Trophoblast cell (in vitro differentiated cells and primary cell): Measurements from ENCODE around the gene ANKRD28.

Experiments used
- DNase-seq, 2 donors: peaks; one replicate each; pipeline ENCODE4 v3.0.0-alpha.2; 2016
- H2AFZ ChIP-seq: 2 replicates; pipeline ENCODE4 v1.6.1; 2013; ENCODE audit warnings: low read length, moderate library complexity, mild to moderate bottlenecking; ENCODE audit not compliant: insufficient read depth, poor library complexity
- H2AK5ac ChIP-seq: 2 replicates; pipeline ENCODE4 v1.6.1; 2013; ENCODE audit warnings: mild to moderate bottlenecking, low read length
- H2BK120ac ChIP-seq: 2 replicates; pipeline ENCODE4 v1.6.1; 2013; ENCODE audit warnings: low read length, mild to moderate bottlenecking, moderate library complexity; ENCODE audit not compliant: insufficient read depth, poor library complexity
- H2BK12ac ChIP-seq: 2 replicates; pipeline ENCODE4 v1.6.1; 2013; ENCODE audit warnings: mild to moderate bottlenecking, low read length, moderate library complexity
- H2BK5ac ChIP-seq: 2 replicates; pipeline ENCODE4 v1.6.1; 2013; ENCODE audit warnings: low read length, low read depth, moderate library complexity, mild to moderate bottlenecking; ENCODE audit not compliant: poor library complexity
- H3K14ac ChIP-seq: 2 replicates; pipeline ENCODE4 v1.6.1; 2013; ENCODE audit warnings: mild to moderate bottlenecking, low read length
- H3K18ac ChIP-seq: 2 replicates; pipeline ENCODE4 v1.6.1; 2013; ENCODE audit warnings: mild to moderate bottlenecking, low read length
- H3K23ac ChIP-seq: 2 replicates; pipeline ENCODE4 v1.6.1; 2013; ENCODE audit warnings: low read length
- H3K27ac ChIP-seq: 2 replicates; pipeline ENCODE4 v1.5.1; 2013; ENCODE audit warnings: low read depth, mild to moderate bottlenecking, inconsistent platforms, low read length, moderate library complexity
- H3K27me3 ChIP-seq: 2 replicates; pipeline ENCODE4 v1.6.1; 2013; ENCODE audit warnings: inconsistent platforms, mild to moderate bottlenecking, low read length, moderate library complexity; ENCODE audit not compliant: insufficient read depth
- H3K36me3 ChIP-seq, 2 experiments: 1 replicate in 1 of 2; 2 replicates in 1 of 2; pipeline ENCODE4 v1.6.1; 2013; ENCODE audit warnings: low read length in 2 of 2, mild to moderate bottlenecking in 2 of 2, moderate library complexity in 1 of 2; ENCODE audit not compliant: insufficient read depth in 2 of 2, control insufficient read depth in 1 of 2
- H3K4ac ChIP-seq: 2 replicates; pipeline ENCODE4 v1.6.1; 2013; ENCODE audit warnings: low read depth, mild to moderate bottlenecking, low read length, moderate library complexity
- H3K4me1 ChIP-seq, 2 experiments: 1 replicate in 1 of 2; 2 replicates in 1 of 2; pipeline ENCODE4 v1.6.1; 2013; ENCODE audit warnings: low read length in 2 of 2, mild to moderate bottlenecking in 2 of 2, moderate library complexity in 1 of 2; ENCODE audit not compliant: insufficient read depth in 2 of 2, control insufficient read depth in 1 of 2
- H3K4me2 ChIP-seq: 2 replicates; pipeline ENCODE4 v1.6.1; 2013; ENCODE audit warnings: inconsistent platforms, mild to moderate bottlenecking, low read length, moderate library complexity
- H3K4me3 ChIP-seq: 2 replicates; pipeline ENCODE4 v1.5.1; 2013; ENCODE audit warnings: mild to moderate bottlenecking, low read depth, low read length, inconsistent platforms
- H3K79me1 ChIP-seq: one replicate; pipeline ENCODE4 v1.6.1; 2013; ENCODE audit warnings: low read length
- H3K79me2 ChIP-seq: 2 replicates; pipeline ENCODE4 v1.6.1; 2013; ENCODE audit warnings: low read length, mild to moderate bottlenecking; ENCODE audit not compliant: control insufficient read depth, insufficient read depth, poor library complexity
- H3K9ac ChIP-seq: 2 replicates; pipeline ENCODE4 v1.6.1; 2013; ENCODE audit warnings: mild to moderate bottlenecking, low read length
- H3K9me3 ChIP-seq: 2 replicates; pipeline ENCODE4 v1.6.1; 2013; ENCODE audit warnings: low read depth, mild to moderate bottlenecking, control low read depth, inconsistent platforms, low read length; ENCODE audit not compliant: insufficient read depth
- H4K12ac ChIP-seq: 2 replicates; pipeline ENCODE4 v1.6.1; 2013; ENCODE audit warnings: low read depth, mild to moderate bottlenecking, low read length, moderate library complexity
- H4K8ac ChIP-seq: 2 replicates; pipeline ENCODE4 v1.6.1; 2013; ENCODE audit warnings: low read depth, mild to moderate bottlenecking, low read length, moderate library complexity
- H4K91ac ChIP-seq: one replicate; pipeline ENCODE4 v1.6.1; 2013; ENCODE audit warnings: low read depth, mild to moderate bottlenecking, low read length, moderate library complexity
- WGBS: extraction: QIAGEN DNeasy Blood & Tissue Kit; methylation state at CpG from one replicate; pipeline ENCODE4 v1.1.7; 2013; ENCODE audit warnings: missing lambda C conversion rate; ENCODE audit not compliant: insufficient read length, insufficient coverage; ENCODE audit errors: extremely low coverage; 5-methylcytosine and 5-hydroxymethylcytosine counted together

Gene ANKRD28

DNA sequence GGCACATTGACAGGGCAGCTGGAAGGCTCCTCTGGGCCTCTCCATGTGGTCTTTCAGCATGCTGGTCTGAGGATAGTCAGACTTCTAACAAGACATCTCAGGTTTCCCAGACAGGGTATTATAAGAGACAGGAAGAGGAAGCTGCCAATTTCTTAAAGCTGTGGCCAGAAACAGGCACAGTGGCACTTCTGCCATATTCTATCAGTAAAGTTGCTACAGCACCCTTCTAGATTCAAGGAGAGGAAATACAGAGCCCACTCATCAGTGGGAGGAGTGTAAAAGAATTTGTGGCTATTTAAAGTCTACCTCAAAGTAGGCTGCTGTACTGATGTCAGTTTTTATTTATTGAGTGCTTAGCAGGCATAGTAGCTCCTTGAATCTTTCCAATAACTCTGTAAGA is 140.8 kb downstream of the ANKRD28 start:
- Histone ChIP-seq H3K9me3 (peaks cover 8% of the 10 kb centered on the region), H3K79me1 (no peaks in the 10 kb centered on the region), H3K4ac (no peak overlapping the region), H3K79me2 (no peaks in the 10 kb centered on the region), H3K27me3 (no peaks in the 10 kb centered on the region), H2BK120ac (no peak overlapping the region), H3K4me2 (no peak overlapping the region), H4K91ac (no peak overlapping the region), H4K8ac (no peak overlapping the region), H2AFZ (no peak overlapping the region), H4K12ac (no peak overlapping the region), H2BK5ac (no peak overlapping the region), H3K36me3 (peaks cover 0 to 1% of the 10 kb centered on the region in 2 experiments), H2AK5ac (no peak overlapping the region), H3K27ac (no peak overlapping the region), H3K18ac (no peak overlapping the region), H2BK12ac (no peak overlapping the region), H3K4me1 (no peaks in the 10 kb centered on the region), H3K14ac (no peak overlapping the region), H3K9ac (no peak overlapping the region), H3K23ac (no peak overlapping the region), H3K4me3 (no peak overlapping the region)
- DNase-seq: no peak

GRCh38 chr3:15656342-15656741 is 141.4 kb downstream of the ANKRD28 start:
- no peak overlapping the region for H3K4ac ChIP-seq
- H3K79me2 ChIP-seq: no peaks in the 10 kb centered on the region
- H3K36me3 ChIP-seq: peaks cover 0 to 1% of the 10 kb centered on the region in 2 experiments
- no peak overlapping the region for H3K18ac ChIP-seq
- H2AFZ ChIP-seq: no peak overlapping the region
- WGBS: no CpG with 5 or more reads among the region's 5 CpGs
- H3K4me2 ChIP-seq: no peak overlapping the region
- no peak for DNase-seq
- H2BK5ac ChIP-seq: no peak overlapping the region
- H3K79me1 ChIP-seq: no peaks in the 10 kb centered on the region
- H4K91ac ChIP-seq: no peak overlapping the region
- H4K12ac ChIP-seq: no peak overlapping the region
- no peak overlapping the region for H2AK5ac ChIP-seq
- no peak overlapping the region for H3K4me3 ChIP-seq
- no peak overlapping the region for H3K14ac ChIP-seq
- H3K27me3 ChIP-seq: no peaks in the 10 kb centered on the region
- no peak overlapping the region for H4K8ac ChIP-seq
- no peak overlapping the region for H2BK12ac ChIP-seq
- H3K27ac ChIP-seq: no peak overlapping the region
- peaks cover 8% of the 10 kb centered on the region for H3K9me3 ChIP-seq
- H3K4me1 ChIP-seq: no peaks in the 10 kb centered on the region
- H3K23ac ChIP-seq: no peak overlapping the region
- no peak overlapping the region for H2BK120ac ChIP-seq
- no peak overlapping the region for H3K9ac ChIP-seq

- no peak overlapping the region for H3K4me2 ChIP-seq
- no peak overlapping the region for H2BK12ac ChIP-seq
- no peak overlapping the region for H4K91ac ChIP-seq
- no peak overlapping the region for H2BK120ac ChIP-seq
- peaks cover 8% of the 10 kb centered on the region for H3K9me3 ChIP-seq
- H3K4me3 ChIP-seq: no peak overlapping the region
- no peak overlapping the region for H2BK5ac ChIP-seq
- H3K14ac ChIP-seq: no peak overlapping the region
- no peaks in the 10 kb centered on the region for H3K79me1 ChIP-seq
- no peak overlapping the region for H3K4ac ChIP-seq
- WGBS: 83% methylated on average over 1 of the region's 9 CpGs
- no peak overlapping the region for H3K18ac ChIP-seq
- H3K9ac ChIP-seq: no peak overlapping the region
- H3K4me1 ChIP-seq: no peaks in the 10 kb centered on the region
- no peaks in the 10 kb centered on the region for H3K79me2 ChIP-seq
- H4K8ac ChIP-seq: no peak overlapping the region
- no peak overlapping the region for H4K12ac ChIP-seq
- no peak for DNase-seq
- no peak overlapping the region for H2AFZ ChIP-seq
- H3K23ac ChIP-seq: no peak overlapping the region
- H3K27ac ChIP-seq: no peak overlapping the region
- H3K27me3 ChIP-seq: no peaks in the 10 kb centered on the region
- H3K36me3 ChIP-seq: peaks cover 0 to 1% of the 10 kb centered on the region in 2 experiments
- H2AK5ac ChIP-seq: no peak overlapping the region
Measured at GRCh38 chr3:15654891-15655290, 142.9 kb downstream of the ANKRD28 start.

- Histone ChIP-seq H3K4ac (no peak overlapping the region), H3K9ac (no peak overlapping the region), H2BK120ac (no peak overlapping the region), H3K23ac (no peak overlapping the region), H3K14ac (no peak overlapping the region), H3K4me3 (no peak overlapping the region), H3K9me3 (peaks cover 8% of the 10 kb centered on the region), H3K79me2 (no peaks in the 10 kb centered on the region), H3K27me3 (no peaks in the 10 kb centered on the region), H2BK12ac (no peak overlapping the region), H2BK5ac (no peak overlapping the region), H3K4me2 (no peak overlapping the region), H3K36me3 (peaks cover 0 to 1% of the 10 kb centered on the region in 2 experiments), H4K12ac (no peak overlapping the region), H3K4me1 (no peaks in the 10 kb centered on the region), H2AK5ac (no peak overlapping the region), H4K8ac (no peak overlapping the region), H3K79me1 (no peaks in the 10 kb centered on the region), H3K27ac (no peak overlapping the region), H4K91ac (no peak overlapping the region), H2AFZ (no peak overlapping the region), H3K18ac (no peak overlapping the region)
- no peak for DNase-seq
Measured at GRCh38 chr3:15654127-15654526, 143.7 kb downstream of the ANKRD28 start.
